H1 (cell line): Measurements from ENCODE around the gene GBA2. TPM values are rescaled to one million over a fixed set of nuclear protein-coding genes. Genes with fewer than 3 reads are reported as not detected.

Experiments
- SRF ChIP-seq: IDR thresholded peaks from 2 replicates; pipeline ENCODE4 v1.6.1; 2011; ENCODE audit warnings: mild to moderate bottlenecking, low read depth, low read length, moderate library complexity
- polyA plus RNA-seq, 7 experiments: library from polyadenylated mRNA; depleted of rRNA in 3 of 7; stranded (reverse) in 5 of 7; unstranded in 2 of 7; fragments of >200 nt in 5 of 7; fragments of 200-250 nt in 2 of 7; gene quantifications; 1 replicate in 5 of 7; 2 replicates in 1 of 7; 4 replicates in 1 of 7; pipeline versions ENCODE4 v1.2.1 to v1.2.3, GENCODE V29; 2011 to 2013; ENCODE audit warnings: missing spikeins in 2 of 7, mixed read lengths in 2 of 7
- total RNA-seq: library from RNA; stranded (reverse); fragmentation: NEBNext Ultra II Directional; extraction: Animal tissue kit (Norgen Biotek cat#: 25700); gene quantifications from 2 replicates; pipeline ENCODE4 v1.2.1, GENCODE V29; 2021

The GBA2 gene
- total and polyA plus RNA-seq, 2 of the 8 experiments (the other 6 are each of a cell fraction or from before 2014, with no cell fraction given) = 64.2 to 71.9 TPM

GRCh38 chr9:35708146-35708545 is 40.9 kb downstream of the GBA2 start (continued):
- no peak for TF ChIP-seq SRF
